ENCODE results near the gene ATAT1. TPM values are rescaled to one million over a fixed set of nuclear protein-coding genes. Genes with fewer than 3 reads are reported as not detected.
A peak's percentile ranks its signal among the peaks of the same experiment; 100 is the strongest.

ATAT1 gene
- total and polyA plus RNA-seq, 2 of the 13 experiments (the other 11 are each of a cell fraction or from before 2014, with no cell fraction given) = 9.2 to 23.6 TPM

DNA sequence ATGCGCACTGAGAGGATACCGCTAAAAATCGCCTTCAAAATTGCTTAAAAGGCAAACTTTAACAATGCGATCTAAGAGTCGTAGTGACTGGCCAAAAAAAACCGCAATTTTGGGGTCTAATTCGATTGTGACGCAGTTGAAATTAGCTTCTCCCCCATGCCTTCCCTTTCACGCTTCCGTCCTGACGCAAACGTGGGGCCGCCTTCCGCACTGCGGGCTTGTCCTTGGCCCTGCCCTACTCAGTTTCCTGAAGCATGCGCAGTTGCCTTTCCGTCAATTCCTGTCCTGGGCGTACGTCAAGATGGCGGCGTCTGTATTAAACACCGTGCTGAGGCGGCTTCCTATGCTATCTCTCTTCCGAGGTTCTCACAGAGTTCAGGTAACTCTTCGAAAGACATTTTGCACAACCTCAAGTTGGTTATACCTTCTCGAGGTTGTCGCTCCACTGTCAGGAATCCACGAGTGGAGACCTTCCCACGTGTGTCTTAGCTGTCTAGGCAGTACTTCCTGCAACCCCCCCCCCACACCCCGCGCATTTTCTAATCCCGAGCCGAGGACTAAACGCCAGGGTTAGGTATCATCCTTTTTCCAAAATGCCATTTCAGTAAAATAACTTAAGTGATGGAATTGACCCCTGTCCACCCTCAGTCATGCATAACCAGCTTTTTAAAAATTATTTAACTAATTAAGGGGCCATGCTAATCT is 9.0 kb upstream of the ATAT1 start, which contains the start of gene MRPS18B (continued):
- TF ChIP-seq, protein P1, sequence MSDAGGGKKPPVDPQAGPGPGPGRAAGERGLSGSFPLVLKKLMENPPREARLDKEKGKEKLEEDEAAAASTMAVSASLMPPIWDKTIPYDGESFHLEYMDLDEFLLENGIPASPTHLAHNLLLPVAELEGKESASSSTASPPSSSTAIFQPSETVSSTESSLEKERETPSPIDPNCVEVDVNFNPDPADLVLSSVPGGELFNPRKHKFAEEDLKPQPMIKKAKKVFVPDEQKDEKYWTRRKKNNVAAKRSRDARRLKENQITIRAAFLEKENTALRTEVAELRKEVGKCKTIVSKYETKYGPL (CRISPR knock-in tag; IDR thresholded peaks at IDR 0.05) = no peak
- TF ChIP-seq KLF15 (CRISPR knock-in tag; IDR thresholded peaks at IDR 0.05; ENCODE audit: borderline replicate concordance) (peak; percentile 63; the same call in 1 of the 2 replicates), NFRKB (IDR thresholded peaks at IDR 0.05) (peak; percentile 10; the same call in 1 of the 2 replicates), ZFP41 (CRISPR knock-in tag; IDR thresholded peaks at IDR 0.05; ENCODE audit: borderline replicate concordance) (no peak), ZMYM4 (CRISPR knock-in tag; IDR thresholded peaks at IDR 0.05) (no peak), SCMH1 (CRISPR knock-in tag; IDR thresholded peaks at IDR 0.05; ENCODE audit: borderline replicate concordance) (no peak), ZNF501 (CRISPR knock-in tag; IDR thresholded peaks at IDR 0.05) (peak; percentile 86), THAP11 (CRISPR knock-in tag; IDR thresholded peaks at IDR 0.05) (peak; percentile 79), CBX1 (IDR thresholded peaks at IDR 0.05; ENCODE audit: low read depth) (peak; percentile 58), RBAK (CRISPR knock-in tag; IDR thresholded peaks at IDR 0.05) (0 out of 2 replicates have a peak, but pooled peaks have one; percentile 33), ZNF644 (CRISPR knock-in tag; IDR thresholded peaks at IDR 0.05; ENCODE audit: low read depth) (no peak), FOXP4 (CRISPR knock-in tag; IDR thresholded peaks at IDR 0.05) (no peak), POLR2AphosphoS2 (IDR thresholded peaks at IDR 0.05; ENCODE audit: low read depth, low read length) (no peak; the same call in 1 of the 2 replicates), ZNF121 (CRISPR knock-in tag; IDR thresholded peaks at IDR 0.05) (no peak), BCL6 (CRISPR knock-in tag; IDR thresholded peaks at IDR 0.05) (peak; percentile 7), ZFP90 (CRISPR knock-in tag; IDR thresholded peaks at IDR 0.05; ENCODE audit: borderline replicate concordance) (peak; percentile 79; the same call in 1 of the 2 replicates)
- TF ChIP-seq, protein P2, sequence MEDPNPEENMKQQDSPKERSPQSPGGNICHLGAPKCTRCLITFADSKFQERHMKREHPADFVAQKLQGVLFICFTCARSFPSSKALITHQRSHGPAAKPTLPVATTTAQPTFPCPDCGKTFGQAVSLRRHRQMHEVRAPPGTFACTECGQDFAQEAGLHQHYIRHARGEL (CRISPR knock-in tag; IDR thresholded peaks at IDR 0.05) = no peak
- TF ChIP-seq, protein P3, sequence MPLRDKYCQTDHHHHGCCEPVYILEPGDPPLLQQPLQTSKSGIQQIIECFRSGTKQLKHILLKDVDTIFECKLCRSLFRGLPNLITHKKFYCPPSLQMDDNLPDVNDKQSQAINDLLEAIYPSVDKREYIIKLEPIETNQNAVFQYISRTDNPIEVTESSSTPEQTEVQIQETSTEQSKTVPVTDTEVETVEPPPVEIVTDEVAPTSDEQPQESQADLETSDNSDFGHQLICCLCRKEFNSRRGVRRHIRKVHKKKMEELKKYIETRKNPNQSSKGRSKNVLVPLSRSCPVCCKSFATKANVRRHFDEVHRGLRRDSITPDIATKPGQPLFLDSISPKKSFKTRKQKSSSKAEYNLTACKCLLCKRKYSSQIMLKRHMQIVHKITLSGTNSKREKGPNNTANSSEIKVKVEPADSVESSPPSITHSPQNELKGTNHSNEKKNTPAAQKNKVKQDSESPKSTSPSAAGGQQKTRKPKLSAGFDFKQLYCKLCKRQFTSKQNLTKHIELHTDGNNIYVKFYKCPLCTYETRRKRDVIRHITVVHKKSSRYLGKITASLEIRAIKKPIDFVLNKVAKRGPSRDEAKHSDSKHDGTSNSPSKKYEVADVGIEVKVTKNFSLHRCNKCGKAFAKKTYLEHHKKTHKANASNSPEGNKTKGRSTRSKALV (CRISPR knock-in tag; IDR thresholded peaks at IDR 0.05) = peak; percentile 44; the same call in 1 of the 2 replicates
- TF ChIP-seq, protein P4, sequence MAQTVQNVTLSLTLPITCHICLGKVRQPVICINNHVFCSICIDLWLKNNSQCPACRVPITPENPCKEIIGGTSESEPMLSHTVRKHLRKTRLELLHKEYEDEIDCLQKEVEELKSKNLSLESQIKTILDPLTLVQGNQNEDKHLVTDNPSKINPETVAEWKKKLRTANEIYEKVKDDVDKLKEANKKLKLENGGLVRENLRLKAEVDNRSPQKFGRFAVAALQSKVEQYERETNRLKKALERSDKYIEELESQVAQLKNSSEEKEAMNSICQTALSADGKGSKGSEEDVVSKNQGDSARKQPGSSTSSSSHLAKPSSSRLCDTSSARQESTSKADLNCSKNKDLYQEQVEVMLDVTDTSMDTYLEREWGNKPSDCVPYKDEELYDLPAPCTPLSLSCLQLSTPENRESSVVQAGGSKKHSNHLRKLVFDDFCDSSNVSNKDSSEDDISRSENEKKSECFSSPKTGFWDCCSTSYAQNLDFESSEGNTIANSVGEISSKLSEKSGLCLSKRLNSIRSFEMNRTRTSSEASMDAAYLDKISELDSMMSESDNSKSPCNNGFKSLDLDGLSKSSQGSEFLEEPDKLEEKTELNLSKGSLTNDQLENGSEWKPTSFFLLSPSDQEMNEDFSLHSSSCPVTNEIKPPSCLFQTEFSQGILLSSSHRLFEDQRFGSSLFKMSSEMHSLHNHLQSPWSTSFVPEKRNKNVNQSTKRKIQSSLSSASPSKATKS (CRISPR knock-in tag; IDR thresholded peaks at IDR 0.05) = no peak
- TF ChIP-seq, protein P5, sequence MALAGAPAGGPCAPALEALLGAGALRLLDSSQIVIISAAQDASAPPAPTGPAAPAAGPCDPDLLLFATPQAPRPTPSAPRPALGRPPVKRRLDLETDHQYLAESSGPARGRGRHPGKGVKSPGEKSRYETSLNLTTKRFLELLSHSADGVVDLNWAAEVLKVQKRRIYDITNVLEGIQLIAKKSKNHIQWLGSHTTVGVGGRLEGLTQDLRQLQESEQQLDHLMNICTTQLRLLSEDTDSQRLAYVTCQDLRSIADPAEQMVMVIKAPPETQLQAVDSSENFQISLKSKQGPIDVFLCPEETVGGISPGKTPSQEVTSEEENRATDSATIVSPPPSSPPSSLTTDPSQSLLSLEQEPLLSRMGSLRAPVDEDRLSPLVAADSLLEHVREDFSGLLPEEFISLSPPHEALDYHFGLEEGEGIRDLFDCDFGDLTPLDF (CRISPR knock-in tag; IDR thresholded peaks at IDR 0.05) = no peak; the same call in 1 of the 2 replicates
